Astrocyte (in vitro differentiated cells and primary cell): ENCODE results near the gene EFCAB6.

Experiments used
- EZH2 ChIP-seq: IDR thresholded peaks from 2 replicates; pipeline ENCODE4 v1.6.1; 2012; ENCODE audit warnings: mild to moderate bottlenecking, low read length, inconsistent platforms; ENCODE audit not compliant: insufficient read depth
- TF ChIP-seq, protein P1 (sequence below): IDR thresholded peaks from 2 replicates; pipeline ENCODE4 v1.5.1; 2011; ENCODE audit warnings: low read depth, mild to moderate bottlenecking, inconsistent platforms, low read length, moderate library complexity; ENCODE audit not compliant: insufficient read depth

DNA sequence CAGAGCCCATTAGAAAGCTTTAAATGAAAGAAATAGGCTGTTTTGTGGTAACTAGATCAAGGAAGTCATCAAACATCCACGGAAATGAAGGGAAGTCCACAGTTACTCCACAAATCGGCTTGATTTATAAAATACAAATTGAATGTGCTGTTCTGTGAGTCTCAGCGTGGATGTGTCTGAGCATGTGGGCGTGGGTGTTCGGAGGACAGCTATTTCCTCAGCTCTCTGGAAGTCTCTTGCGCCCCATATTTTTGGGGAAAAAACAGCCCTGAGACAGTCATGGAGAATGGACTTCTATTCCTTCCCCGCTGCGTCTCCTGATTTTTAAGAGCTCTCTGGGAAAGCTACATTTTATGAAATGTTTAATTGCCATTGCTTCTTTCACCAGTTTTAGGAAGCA is 144.4 kb downstream of the EFCAB6 start:
- TF ChIP-seq, protein P1, sequence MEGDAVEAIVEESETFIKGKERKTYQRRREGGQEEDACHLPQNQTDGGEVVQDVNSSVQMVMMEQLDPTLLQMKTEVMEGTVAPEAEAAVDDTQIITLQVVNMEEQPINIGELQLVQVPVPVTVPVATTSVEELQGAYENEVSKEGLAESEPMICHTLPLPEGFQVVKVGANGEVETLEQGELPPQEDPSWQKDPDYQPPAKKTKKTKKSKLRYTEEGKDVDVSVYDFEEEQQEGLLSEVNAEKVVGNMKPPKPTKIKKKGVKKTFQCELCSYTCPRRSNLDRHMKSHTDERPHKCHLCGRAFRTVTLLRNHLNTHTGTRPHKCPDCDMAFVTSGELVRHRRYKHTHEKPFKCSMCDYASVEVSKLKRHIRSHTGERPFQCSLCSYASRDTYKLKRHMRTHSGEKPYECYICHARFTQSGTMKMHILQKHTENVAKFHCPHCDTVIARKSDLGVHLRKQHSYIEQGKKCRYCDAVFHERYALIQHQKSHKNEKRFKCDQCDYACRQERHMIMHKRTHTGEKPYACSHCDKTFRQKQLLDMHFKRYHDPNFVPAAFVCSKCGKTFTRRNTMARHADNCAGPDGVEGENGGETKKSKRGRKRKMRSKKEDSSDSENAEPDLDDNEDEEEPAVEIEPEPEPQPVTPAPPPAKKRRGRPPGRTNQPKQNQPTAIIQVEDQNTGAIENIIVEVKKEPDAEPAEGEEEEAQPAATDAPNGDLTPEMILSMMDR, result no peak
- no peak for TF ChIP-seq EZH2
